Erythroblast (primary cell): Measurements from ENCODE around the gene SAMM50.

Source experiments
- GATA1 ChIP-seq: IDR thresholded peaks from 2 replicates; pipeline ENCODE4 v1.6.1; 2011; ENCODE audit warnings: low read depth, mild to moderate bottlenecking, control low read depth, low read length, moderate library complexity
- POLR2A ChIP-seq: IDR thresholded peaks from 2 replicates; pipeline ENCODE4 v1.6.1; 2011; ENCODE audit warnings: mild to moderate bottlenecking, low read length

- TF ChIP-seq POLR2A (no peak), GATA1 (no peak)
Observed at GRCh38 chr22:44014241-44014640, 59.0 kb downstream of the SAMM50 start.
